OCI-LY7 (cell line): Measurements from ENCODE around the gene MARK4. TPM values are rescaled to one million over a fixed set of nuclear protein-coding genes. Genes with fewer than 3 reads are reported as not detected.
"Not testable (repeated sequence)": the region's sequence is repeated elsewhere in the genome, so short reads cannot be mapped to it uniquely, and the experiment has no call there.

Experiments
- BruUV-seq: library from RNA; stranded (reverse); fragments of 400-500 nt; replicated peaks from 2 replicates; lab custom pipeline; 2021; lab: Mats Ljungman, UMichigan
- CTCF ChIA-PET: fragments of 300-600 bp; sonication (Branson Sonifier 250); formaldehyde crosslinking; loops from one replicate; lab custom pipeline; 2022; ENCODE audit warnings: antibody characterized with exemption; ENCODE audit not compliant: unreplicated experiment; lab: Charles Lee
- POLR2A ChIA-PET: fragments of 300-600 bp; sonication (Branson Sonifier 250); formaldehyde crosslinking; loops from one replicate; lab custom pipeline; 2022; ENCODE audit warnings: antibody characterized with exemption; lab: Charles Lee
- DNase-seq: peaks from one replicate; pipeline ENCODE4 v3.0.0-alpha.2; 2015; ENCODE audit warnings: low spot score
- H2AFZ ChIP-seq: fragments of 200-600 bp; sonication (generic), shearing (Covaris generic); 2 replicates; pipeline ENCODE4 v1.6.1; 2014; ENCODE audit warnings: mild to moderate bottlenecking, antibody characterized with exemption, low read length, moderate library complexity
- H3K27ac ChIP-seq: fragments of 200-600 bp; sonication (generic); 2 replicates; pipeline ENCODE4 v1.5.1; 2014; ENCODE audit warnings: mixed run types, low read depth, mild to moderate bottlenecking, moderate library complexity, low read length, inconsistent platforms; ENCODE audit not compliant: poor library complexity, severe bottlenecking
- H3K36me3 ChIP-seq: fragments of 200-600 bp; sonication (generic); 2 replicates; pipeline ENCODE4 v1.6.1; 2014; ENCODE audit warnings: mild to moderate bottlenecking, antibody characterized with exemption, low read length, moderate library complexity, mixed read lengths; ENCODE audit not compliant: insufficient read depth
- H3K4me1 ChIP-seq: fragments of 200-600 bp; sonication (generic); 2 replicates; pipeline ENCODE4 v1.5.1; 2014; ENCODE audit warnings: mild to moderate bottlenecking, low read length; ENCODE audit not compliant: insufficient read depth, poor library complexity, severe bottlenecking
- H3K4me2 ChIP-seq: fragments of 200-600 bp; sonication (generic); 2 replicates; pipeline ENCODE4 v1.6.1; 2014; ENCODE audit warnings: mild to moderate bottlenecking, low read length
- H3K4me3 ChIP-seq: fragments of 200-600 bp; sonication (generic); 2 replicates; pipeline ENCODE4 v1.5.1; 2014; ENCODE audit warnings: mild to moderate bottlenecking, low read depth, low read length; ENCODE audit not compliant: poor library complexity, severe bottlenecking
- H3K79me2 ChIP-seq: fragments of 200-600 bp; sonication (generic); 2 replicates; pipeline ENCODE4 v1.6.1; 2016; ENCODE audit warnings: low read depth, mild to moderate bottlenecking, low read length, moderate library complexity, mixed read lengths; ENCODE audit not compliant: insufficient read depth
- H3K9me2 ChIP-seq: fragments of 200-600 bp; sonication (generic); 2 replicates; pipeline ENCODE4 v1.6.1; 2016; ENCODE audit warnings: mild to moderate bottlenecking, low read length, mixed read lengths; ENCODE audit not compliant: insufficient read depth
- H3K9me3 ChIP-seq: fragments of 200-600 bp; sonication (generic); 2 replicates; pipeline ENCODE4 v1.6.1; 2014; ENCODE audit warnings: mild to moderate bottlenecking, mixed run types, low read length, mixed read lengths
- H4K20me1 ChIP-seq: fragments of 200-600 bp; sonication (generic); 2 replicates; pipeline ENCODE4 v1.6.1; 2014; ENCODE audit warnings: mild to moderate bottlenecking, antibody characterized with exemption, low read length, moderate library complexity, mixed read lengths; ENCODE audit not compliant: insufficient read depth
- CTCF ChIP-seq: fragments of 200-600 bp; sonication (generic); conservative IDR thresholded peaks from 2 replicates; pipeline ENCODE4 v1.5.1; 2014; ENCODE audit warnings: mild to moderate bottlenecking, antibody characterized with exemption, low read length, moderate library complexity, mixed read lengths
- EZH2phosphoT487 ChIP-seq: fragments of 200-600 bp; sonication (generic); IDR thresholded peaks from 2 replicates; pipeline ENCODE4 v1.6.1; 2018; ENCODE audit warnings: low read depth, borderline replicate concordance, mild to moderate bottlenecking, mixed run types, antibody characterized with exemption, low read length, moderate library complexity, mixed read lengths
- intact Hi-C: fragments of 100-400 bp; cut with micrococcal nuclease; formaldehyde crosslinking; loops from one replicate; pipeline ENCODE4 v1.10.0; 2022; ENCODE audit not compliant: unreplicated experiment
- total RNA-seq, 2 experiments: library from RNA; depleted of rRNA in 1 of 2; stranded (reverse); fragments of >200 nt in 1 of 2; shearing (Covaris generic) in 1 of 2; gene quantifications; 2 replicates each; pipeline ENCODE4 v1.2.3, GENCODE V29; 2014 to 2022

The MARK4 gene
- total RNA-seq, 2 experiments from 2014 or later = 14.2 to 24.5 TPM

GRCh38 chr19:45224645-45225044 is 26.4 kb upstream of the MARK4 start:
- Histone ChIP-seq H2AFZ (no peak overlapping the region), H3K79me2 (no peaks in the 10 kb centered on the region), H3K36me3 (no peaks in the 10 kb centered on the region), H3K4me1 (no peaks in the 10 kb centered on the region), H3K9me2 (no peaks in the 10 kb centered on the region), H4K20me1 (no peaks in the 10 kb centered on the region), H3K27ac (no peak overlapping the region), H3K4me2 (no peak overlapping the region), H3K4me3 (no peak overlapping the region), H3K9me3 (no peaks in the 10 kb centered on the region)
- no peak for TF ChIP-seq EZH2phosphoT487
- no peak for TF ChIP-seq CTCF
- no peak for DNase-seq
- ChIA-PET POLR2A (no interaction called here), CTCF (no interaction called here)
- BruUV-seq = no TSS peak
- intact Hi-C loops = no loop called here

GRCh38 chr19:45229056-45229455 is 22.0 kb upstream of the MARK4 start:
- H3K4me3 ChIP-seq, DNase-seq, CTCF ChIA-PET, H3K27ac ChIP-seq, H3K36me3 ChIP-seq, intact Hi-C loops, H4K20me1 ChIP-seq, H2AFZ ChIP-seq, H3K4me2 ChIP-seq, H3K9me2 ChIP-seq, H3K79me2 ChIP-seq, H3K9me3 ChIP-seq, H3K4me1 ChIP-seq, BruUV-seq: not testable (repeated sequence)
- POLR2A ChIA-PET = interaction anchor here (0.5 kb wide), 1 partner anchor 375 kb away, joined by 3 read pairs; no protein-coding TSS in a partner anchor

- H3K9me3 ChIP-seq = no peaks in the 10 kb centered on the region
- no peaks in the 10 kb centered on the region for H4K20me1 ChIP-seq
- no TSS peak for BruUV-seq
- no peak overlapping the region for H3K4me3 ChIP-seq
- no peaks in the 10 kb centered on the region for H3K9me2 ChIP-seq
- TF ChIP-seq CTCF = no peak
- CTCF ChIA-PET = no interaction called here
- H3K36me3 ChIP-seq = no peaks in the 10 kb centered on the region
- H3K27ac ChIP-seq = no peak overlapping the region
- no peaks in the 10 kb centered on the region for H3K79me2 ChIP-seq
- H3K4me1 ChIP-seq = peaks cover 9% of the 10 kb centered on the region
- no peak for DNase-seq
- POLR2A ChIA-PET = no interaction called here
- H2AFZ ChIP-seq = no peak overlapping the region
- H3K4me2 ChIP-seq = no peak overlapping the region
- intact Hi-C loops = no loop called here
Measured at GRCh38 chr19:45231891-45232290, 19.2 kb upstream of the MARK4 start.
